Measurements from ENCODE around the gene ZNF432.

DNA sequence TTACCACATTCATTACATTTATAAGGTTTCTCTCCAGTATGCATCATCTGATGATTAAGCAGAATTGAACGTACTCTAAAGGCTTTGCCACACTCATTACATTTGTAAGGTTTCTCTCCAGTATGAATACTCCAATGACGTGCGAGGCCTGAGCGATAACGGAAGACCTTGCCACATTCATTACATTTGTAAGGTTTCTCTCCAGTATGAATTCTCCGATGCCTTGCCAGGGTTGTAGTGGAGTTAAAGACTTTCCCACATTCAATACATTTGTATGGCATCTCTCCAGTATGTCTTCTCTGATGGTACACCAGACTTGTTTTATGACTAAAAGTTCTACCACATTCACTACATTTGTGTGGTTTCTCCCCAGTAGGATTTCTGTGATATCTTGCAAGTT, 16.8 kb upstream of the ZNF432 start:
- no peak for TF ChIP-seq EZH2 (IDR thresholded peaks at IDR 0.05; ENCODE audit: insufficient read depth, low read length)
- TF ChIP-seq, protein P1, sequence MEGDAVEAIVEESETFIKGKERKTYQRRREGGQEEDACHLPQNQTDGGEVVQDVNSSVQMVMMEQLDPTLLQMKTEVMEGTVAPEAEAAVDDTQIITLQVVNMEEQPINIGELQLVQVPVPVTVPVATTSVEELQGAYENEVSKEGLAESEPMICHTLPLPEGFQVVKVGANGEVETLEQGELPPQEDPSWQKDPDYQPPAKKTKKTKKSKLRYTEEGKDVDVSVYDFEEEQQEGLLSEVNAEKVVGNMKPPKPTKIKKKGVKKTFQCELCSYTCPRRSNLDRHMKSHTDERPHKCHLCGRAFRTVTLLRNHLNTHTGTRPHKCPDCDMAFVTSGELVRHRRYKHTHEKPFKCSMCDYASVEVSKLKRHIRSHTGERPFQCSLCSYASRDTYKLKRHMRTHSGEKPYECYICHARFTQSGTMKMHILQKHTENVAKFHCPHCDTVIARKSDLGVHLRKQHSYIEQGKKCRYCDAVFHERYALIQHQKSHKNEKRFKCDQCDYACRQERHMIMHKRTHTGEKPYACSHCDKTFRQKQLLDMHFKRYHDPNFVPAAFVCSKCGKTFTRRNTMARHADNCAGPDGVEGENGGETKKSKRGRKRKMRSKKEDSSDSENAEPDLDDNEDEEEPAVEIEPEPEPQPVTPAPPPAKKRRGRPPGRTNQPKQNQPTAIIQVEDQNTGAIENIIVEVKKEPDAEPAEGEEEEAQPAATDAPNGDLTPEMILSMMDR (IDR thresholded peaks at IDR 0.05; ENCODE audit: insufficient read depth, low read depth, low read length) = no peak
